RWPE1 (cell line): ENCODE data around the gene PLA2G6.
A peak's percentile ranks its signal among the peaks of the same experiment; 100 is the strongest.

Source experiments
- CTCF ChIA-PET: fragments of 350-600 bp; sonication (Branson Sonifier 250); formaldehyde crosslinking; extraction: SDS; loops from one replicate; lab custom pipeline; 2021; lab: Yijun Ruan, JAX
- POLR2A ChIA-PET: fragments of 400-600 bp; formaldehyde crosslinking; extraction: SDS; loops from one replicate; lab custom pipeline; 2020; ENCODE audit warnings: antibody characterized with exemption; ENCODE audit not compliant: low non-redundant PET; lab: Yijun Ruan, JAX
- DNase-seq: peaks from one replicate; pipeline ENCODE4 v3.0.0; 2012; ENCODE audit warnings: low spot score
- H3K27ac ChIP-seq: fragments of 450-650 bp; 2 replicates; pipeline ENCODE4 v1.5.1; 2017
- TF ChIP-seq, protein P1 (sequence below): fragments of 450-650 bp; conservative IDR thresholded peaks from 2 replicates; pipeline ENCODE4 v1.5.1; 2017; ENCODE audit warnings: low read depth, mild to moderate bottlenecking

PLA2G6 gene

DNA sequence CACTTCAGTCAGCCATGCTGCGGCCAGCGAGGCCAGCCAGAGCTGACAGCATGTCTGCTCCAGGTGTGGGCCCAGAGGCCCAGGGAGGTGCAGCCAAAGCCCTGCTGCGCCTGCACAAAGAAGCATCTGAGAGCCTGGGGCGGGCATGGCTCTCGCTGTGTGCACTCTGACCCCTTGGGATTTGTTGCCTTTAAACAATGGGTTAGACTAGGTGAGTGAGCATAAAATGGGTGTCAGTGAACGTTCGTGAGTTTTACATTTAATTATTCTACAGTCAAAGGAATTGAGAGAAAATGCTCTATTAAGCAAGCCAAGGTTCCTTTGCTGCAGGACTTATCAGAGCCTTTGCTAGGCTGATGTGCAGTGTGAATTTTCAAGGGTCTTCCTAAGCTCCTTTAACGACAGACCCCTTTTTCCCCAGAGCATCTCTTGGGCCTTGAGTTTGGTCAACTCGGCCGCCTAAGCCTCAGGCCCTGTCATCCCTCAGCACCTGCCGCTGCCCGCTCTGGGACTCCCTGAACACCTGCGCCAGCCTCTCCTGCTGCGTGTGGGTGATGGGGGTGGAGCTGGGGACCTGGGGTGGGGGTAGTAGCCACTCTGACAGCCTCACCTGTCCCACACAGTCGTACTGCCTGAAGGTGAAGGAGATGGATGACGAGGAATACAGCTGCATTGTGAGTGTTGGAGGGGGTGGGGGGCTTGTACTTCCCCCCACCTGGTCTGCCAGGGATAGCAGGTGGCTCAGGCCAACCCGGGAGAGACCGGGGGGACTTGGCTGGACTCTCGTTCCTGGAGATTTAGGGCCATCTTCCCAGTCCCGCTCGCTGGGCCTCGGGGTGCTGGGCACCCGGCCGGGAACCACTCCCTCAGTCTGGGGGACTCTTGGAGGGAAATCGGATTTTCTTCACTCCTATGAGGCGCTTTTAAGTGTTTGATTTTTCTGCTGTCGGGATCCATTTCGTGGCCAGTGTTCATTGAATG, 108.2 kb downstream of the PLA2G6 start:
- no peak for DNase-seq
- 0 out of 2 replicates have a peak overlapping the region, but pooled peaks have one; percentile 1 for H3K27ac ChIP-seq
- CTCF ChIA-PET = interaction anchor here (0.6 kb wide), 1 partner anchor 12 kb away, joined by 4 read pairs; no protein-coding TSS in a partner anchor
- TF ChIP-seq, protein P1, sequence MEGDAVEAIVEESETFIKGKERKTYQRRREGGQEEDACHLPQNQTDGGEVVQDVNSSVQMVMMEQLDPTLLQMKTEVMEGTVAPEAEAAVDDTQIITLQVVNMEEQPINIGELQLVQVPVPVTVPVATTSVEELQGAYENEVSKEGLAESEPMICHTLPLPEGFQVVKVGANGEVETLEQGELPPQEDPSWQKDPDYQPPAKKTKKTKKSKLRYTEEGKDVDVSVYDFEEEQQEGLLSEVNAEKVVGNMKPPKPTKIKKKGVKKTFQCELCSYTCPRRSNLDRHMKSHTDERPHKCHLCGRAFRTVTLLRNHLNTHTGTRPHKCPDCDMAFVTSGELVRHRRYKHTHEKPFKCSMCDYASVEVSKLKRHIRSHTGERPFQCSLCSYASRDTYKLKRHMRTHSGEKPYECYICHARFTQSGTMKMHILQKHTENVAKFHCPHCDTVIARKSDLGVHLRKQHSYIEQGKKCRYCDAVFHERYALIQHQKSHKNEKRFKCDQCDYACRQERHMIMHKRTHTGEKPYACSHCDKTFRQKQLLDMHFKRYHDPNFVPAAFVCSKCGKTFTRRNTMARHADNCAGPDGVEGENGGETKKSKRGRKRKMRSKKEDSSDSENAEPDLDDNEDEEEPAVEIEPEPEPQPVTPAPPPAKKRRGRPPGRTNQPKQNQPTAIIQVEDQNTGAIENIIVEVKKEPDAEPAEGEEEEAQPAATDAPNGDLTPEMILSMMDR = no peak
- POLR2A ChIA-PET = no interaction called here

DNA sequence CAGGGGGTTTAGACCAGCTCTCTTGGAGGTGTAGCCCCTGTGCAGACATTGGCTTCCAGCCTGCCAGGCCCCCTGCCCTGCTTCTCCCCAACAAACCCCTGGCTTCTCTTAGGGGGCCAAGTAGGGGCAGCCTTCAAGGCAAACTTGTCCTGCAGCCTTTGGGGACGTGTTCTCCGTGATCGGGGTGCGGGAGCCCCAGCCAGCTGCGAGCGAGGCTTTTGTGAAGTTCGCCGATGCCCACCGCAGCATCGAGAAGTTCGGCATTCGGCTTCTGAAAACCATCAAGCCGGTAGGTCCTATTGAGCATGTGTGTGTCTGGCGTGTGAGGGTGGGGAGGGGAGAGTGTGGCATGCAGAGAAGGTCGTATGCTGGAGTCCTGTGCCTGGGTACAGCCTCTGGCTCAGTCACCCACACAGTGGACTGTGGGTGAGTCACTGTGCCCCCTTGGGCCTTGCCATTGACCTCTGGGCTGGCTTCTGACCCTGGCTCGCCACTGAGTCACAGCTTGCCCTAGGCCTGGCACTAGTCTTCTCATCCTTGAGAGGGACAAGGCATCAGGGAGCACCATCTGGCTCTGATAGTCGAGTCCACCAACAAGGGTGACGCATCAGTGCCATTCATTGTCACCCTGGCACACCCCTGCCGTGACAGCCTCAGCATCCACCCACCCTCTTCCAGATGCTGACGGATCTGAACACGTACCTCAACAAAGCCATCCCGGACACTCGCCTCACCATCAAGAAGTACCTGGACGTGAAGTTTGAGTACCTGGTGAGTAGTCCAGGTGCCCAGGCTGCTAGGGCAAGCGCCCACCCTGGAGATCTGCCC, 109.1 kb downstream of the PLA2G6 start:
- H3K27ac ChIP-seq = peak overlapping the region; percentile 1; the same call in 1 of the 2 replicates
- POLR2A ChIA-PET = interaction anchor here (0.6 kb wide), 2 partner anchors 41 to 612 kb away, joined by 7 to 11 read pairs; no protein-coding TSS in a partner anchor
- DNase-seq = no peak
- TF ChIP-seq, protein P1 = no peak
- CTCF ChIA-PET = no interaction called here

DNA sequence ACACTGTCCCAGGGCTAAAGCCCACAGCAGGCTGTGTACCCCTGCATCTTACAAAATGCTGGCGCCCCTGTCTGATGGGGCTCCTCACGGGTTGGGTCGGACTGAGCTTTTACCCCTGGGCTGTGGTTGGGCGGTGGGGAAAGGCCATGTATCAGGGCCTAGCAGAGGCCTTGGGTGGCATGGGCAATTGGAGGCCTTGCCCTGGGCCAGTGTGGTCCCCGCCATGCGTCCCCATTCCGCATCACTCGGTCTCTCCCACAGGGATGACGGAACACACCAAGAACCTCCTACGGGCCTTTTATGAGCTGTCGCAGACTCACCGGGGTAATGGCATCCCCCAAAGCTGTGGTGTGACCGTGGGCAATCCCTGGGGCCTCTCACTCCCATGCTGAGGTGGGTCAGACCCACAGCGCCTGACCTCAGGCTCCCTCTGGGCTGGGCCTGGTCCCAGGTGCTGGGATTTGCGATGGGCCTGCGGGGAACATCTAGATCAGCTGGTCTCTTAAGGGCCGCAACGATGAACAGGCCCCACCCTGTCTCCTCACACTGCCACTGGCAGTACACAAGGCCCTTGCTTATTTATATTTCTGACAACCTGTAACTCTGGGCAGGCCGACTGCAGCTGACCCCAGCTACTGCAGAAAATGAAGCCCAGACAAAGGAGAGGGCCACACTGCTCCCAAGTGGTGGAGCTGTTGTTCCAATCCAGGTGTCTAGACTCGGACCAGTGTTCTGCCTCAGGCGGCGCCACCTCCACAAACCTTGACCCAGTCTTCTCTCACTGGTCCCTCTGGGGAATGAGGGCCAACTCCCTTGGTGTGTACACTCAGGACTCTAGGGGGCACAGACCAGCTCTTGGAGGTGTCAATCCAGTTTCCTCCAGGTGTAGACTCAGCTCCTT, 110.0 kb downstream of the PLA2G6 start:
- ChIA-PET POLR2A (interaction anchor here (0.6 kb wide), 2 partner anchors 42 to 613 kb away, joined by 7 to 11 read pairs; no protein-coding TSS in a partner anchor), CTCF (no interaction called here)
- TF ChIP-seq, protein P1 = no peak
- no peak for DNase-seq
- peak overlapping the region; percentile 1; the same call in 1 of the 2 replicates for H3K27ac ChIP-seq

DNA sequence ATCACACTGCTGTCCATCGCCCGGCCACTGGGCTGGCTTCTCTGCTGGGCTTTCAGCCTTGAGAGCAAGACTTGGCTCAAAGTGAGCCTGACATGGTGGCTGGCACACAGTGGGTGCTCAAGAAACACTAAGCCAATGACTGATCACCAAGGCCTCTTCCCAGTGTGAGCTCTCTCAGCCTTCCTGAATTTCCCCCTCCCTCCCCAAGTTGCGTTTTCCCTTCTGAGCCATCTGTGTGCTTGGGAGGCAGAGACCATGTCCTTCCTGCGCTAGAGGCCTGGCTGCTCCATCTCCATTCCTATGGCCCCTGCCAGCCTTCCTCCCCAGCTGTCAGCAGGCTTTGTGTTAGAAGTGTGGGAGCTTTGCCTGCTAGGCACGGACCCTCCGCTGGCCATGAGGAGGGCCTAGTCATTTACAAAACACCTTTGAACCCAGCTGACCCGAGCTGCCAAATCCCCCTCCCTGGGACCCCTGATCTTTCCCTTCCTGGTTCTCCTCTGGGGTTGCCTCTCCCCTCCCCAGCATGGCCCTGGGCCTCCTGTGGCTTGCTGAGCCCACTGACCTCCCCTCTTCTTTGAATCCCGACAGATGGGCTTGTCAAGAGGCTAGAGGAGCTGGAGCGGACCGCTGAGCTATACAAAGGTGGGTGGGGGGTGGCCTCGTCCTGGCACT, 111.2 kb downstream of the PLA2G6 start:
- CTCF ChIA-PET = interaction anchor here (0.7 to 1.1 kb wide), 2 partner anchors 36 to 265 kb away, joined by 4 read pairs; no protein-coding TSS in a partner anchor
- TF ChIP-seq, protein P1 = no peak
- DNase-seq = no peak
- POLR2A ChIA-PET = no interaction called here
- H3K27ac ChIP-seq = peak overlapping the region; percentile 23

DNA sequence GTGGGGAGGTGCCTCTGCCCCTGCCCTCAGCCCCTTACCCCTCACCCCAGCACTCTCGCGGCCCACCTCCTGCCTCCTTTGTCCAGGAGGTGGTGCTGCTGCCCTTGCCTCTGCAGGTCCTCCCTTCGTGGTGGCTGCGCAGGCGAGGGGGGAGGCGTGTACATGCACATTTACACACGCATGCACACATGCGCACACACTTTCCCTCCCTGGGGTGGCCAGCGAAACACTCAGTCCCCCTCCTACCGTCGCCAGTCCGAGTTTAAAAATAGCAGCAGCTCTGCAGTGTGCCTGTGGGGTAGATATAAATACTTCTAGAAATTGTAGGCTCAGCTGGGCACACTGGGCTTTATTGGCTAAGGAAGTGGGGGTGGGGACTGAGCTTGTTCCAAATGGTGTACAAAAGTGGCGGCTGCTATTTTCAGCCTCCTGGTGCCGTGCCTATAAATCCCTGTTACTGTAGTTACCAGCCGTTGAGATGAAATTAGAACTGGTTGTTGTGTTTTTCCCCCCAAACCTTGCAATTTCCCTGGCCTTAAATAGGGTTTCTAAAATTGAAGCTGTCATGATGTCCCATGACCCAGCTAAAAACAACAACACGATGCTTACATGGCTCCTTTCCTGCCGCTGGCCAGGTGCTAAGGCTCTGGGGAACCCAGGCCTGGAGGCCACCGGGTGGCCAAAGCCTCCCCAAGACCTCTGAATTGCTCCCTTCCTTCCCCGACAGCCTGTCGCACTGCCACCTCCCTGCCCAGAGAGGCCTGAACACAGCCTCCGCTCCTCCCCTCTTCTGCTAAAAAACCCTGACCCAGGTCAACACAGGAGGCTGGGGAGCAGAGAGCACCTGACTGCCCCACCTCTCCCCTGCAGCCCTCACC, 112.0 kb downstream of the PLA2G6 start:
- ChIA-PET POLR2A (no interaction called here), CTCF (interaction anchor here (0.7 to 1.1 kb wide), 3 partner anchors 14 to 266 kb away, joined by 3 to 4 read pairs (median 4); no protein-coding TSS in a partner anchor)
- H3K27ac ChIP-seq = peak overlapping the region; percentile 23
- TF ChIP-seq, protein P1 = peak; percentile 50
- DNase-seq = no peak
